HepG2 (cell line): ENCODE data around the gene UTP25. TPM values are rescaled to one million over a fixed set of nuclear protein-coding genes. Genes with fewer than 3 reads are reported as not detected.

Experiments
- ATAD3A ChIP-seq: sonication (generic); formaldehyde crosslinking; IDR thresholded peaks from 2 replicates; pipeline ENCODE4 v1.4.0; 2020; ENCODE audit warnings: missing genetic modification reagents
- CEBPG ChIP-seq: IDR thresholded peaks from 2 replicates; pipeline ENCODE4 v1.6.1; 2016
- CSRNP2 ChIP-seq: sonication (generic); formaldehyde crosslinking; conservative IDR thresholded peaks from 2 replicates; pipeline ENCODE4 v1.8.0; 2022; ENCODE audit warnings: low read depth, missing genetic modification reagents
- ETV5 ChIP-seq: IDR thresholded peaks from 2 replicates; pipeline ENCODE4 v1.6.1; 2018; ENCODE audit warnings: missing biosample characterization, missing genetic modification reagents, inconsistent platforms, borderline replicate concordance
- GTF3A ChIP-seq: sonication (generic); formaldehyde crosslinking; conservative IDR thresholded peaks from 2 replicates; pipeline ENCODE4 v1.4.0; 2020; ENCODE audit warnings: mild to moderate bottlenecking, missing genetic modification reagents
- HBP1 ChIP-seq: IDR thresholded peaks from 2 replicates; pipeline ENCODE4 v1.6.1; 2016; ENCODE audit warnings: low read depth, control low read depth
- HNF4G ChIP-seq, 2 experiments: sonication (generic) in 1 of 2; formaldehyde crosslinking in 1 of 2; IDR thresholded peaks; 2 replicates each; pipeline versions ENCODE4 v1.4.0 to v1.6.1; 2011 to 2020; ENCODE audit warnings: borderline replicate concordance in 2 of 2, low read depth in 2 of 2, mild to moderate bottlenecking in 2 of 2, low read length in 1 of 2, missing genetic modification reagents in 1 of 2, moderate library complexity in 1 of 2
- IRF2 ChIP-seq: IDR thresholded peaks from 2 replicates; pipeline ENCODE4 v1.6.1; 2018; ENCODE audit warnings: missing genetic modification reagents, missing compliant biosample characterization
- MBNL3 ChIP-seq: fragments of 250-450 bp; sonication (Bioruptor Pico); conservative IDR thresholded peaks from 2 replicates; pipeline ENCODE4 v1.8.0; 2022; ENCODE audit warnings: mild to moderate bottlenecking, inconsistent platforms
- MEIS2 ChIP-seq: sonication (generic); formaldehyde crosslinking; IDR thresholded peaks from 2 replicates; pipeline ENCODE4 v1.9.0; 2021; ENCODE audit warnings: mild to moderate bottlenecking, missing genetic modification reagents
- ONECUT2 ChIP-seq: sonication (generic); formaldehyde crosslinking; IDR thresholded peaks from 2 replicates; pipeline ENCODE4 v1.4.0; 2020; ENCODE audit warnings: missing genetic modification reagents
- POGZ ChIP-seq: sonication (generic); formaldehyde crosslinking; IDR thresholded peaks from 2 replicates; pipeline ENCODE4 v1.4.0; 2020; ENCODE audit warnings: mild to moderate bottlenecking, missing genetic modification reagents
- REL ChIP-seq: sonication (generic); formaldehyde crosslinking; conservative IDR thresholded peaks from 2 replicates; pipeline ENCODE4 v1.8.0; 2022; ENCODE audit warnings: mild to moderate bottlenecking, missing genetic modification reagents, moderate library complexity
- SALL1 ChIP-seq: sonication (generic); formaldehyde crosslinking; IDR thresholded peaks from 2 replicates; pipeline ENCODE4 v1.8.0; 2022; ENCODE audit warnings: mild to moderate bottlenecking, missing genetic modification reagents
- SIN3A ChIP-seq: IDR thresholded peaks from 2 replicates; pipeline ENCODE4 v1.6.1; 2011; ENCODE audit warnings: low read depth, mild to moderate bottlenecking, control low read depth, low read length, borderline replicate concordance
- SNAPC5 ChIP-seq: sonication (generic); formaldehyde crosslinking; IDR thresholded peaks from 2 replicates; pipeline ENCODE4 v1.8.1; 2023; ENCODE audit warnings: mild to moderate bottlenecking, missing genetic modification reagents, borderline replicate concordance
- TMF1 ChIP-seq: sonication (generic); formaldehyde crosslinking; IDR thresholded peaks from 2 replicates; pipeline ENCODE4 v1.8.1; 2022; ENCODE audit warnings: low read depth, missing genetic modification reagents
- ZBTB42 ChIP-seq: sonication (generic); formaldehyde crosslinking; IDR thresholded peaks from 2 replicates; pipeline ENCODE4 v1.5.0; 2020; ENCODE audit warnings: mild to moderate bottlenecking, missing genetic modification reagents
- ZFP62 ChIP-seq: sonication (generic); formaldehyde crosslinking; IDR thresholded peaks from 2 replicates; pipeline ENCODE4 v1.4.0; 2020; ENCODE audit warnings: missing genetic modification reagents
- ZFP90 ChIP-seq: sonication (generic); formaldehyde crosslinking; IDR thresholded peaks from 2 replicates; pipeline ENCODE4 v1.8.0; 2022; ENCODE audit warnings: missing genetic modification reagents, mild to moderate bottlenecking, inconsistent platforms, borderline replicate concordance
- ZNF510 ChIP-seq: sonication (generic); formaldehyde crosslinking; IDR thresholded peaks from 2 replicates; pipeline ENCODE4 v1.4.0; 2020; ENCODE audit warnings: low read depth, mild to moderate bottlenecking, missing genetic modification reagents
- ZNF713 ChIP-seq: sonication (generic); formaldehyde crosslinking; IDR thresholded peaks from 2 replicates; pipeline ENCODE4 v1.4.0; 2020; ENCODE audit warnings: mild to moderate bottlenecking, missing genetic modification reagents
- ZNF737 ChIP-seq: sonication (generic); formaldehyde crosslinking; IDR thresholded peaks from 2 replicates; pipeline ENCODE4 v1.5.0; 2020; ENCODE audit warnings: missing genetic modification reagents, mild to moderate bottlenecking, borderline replicate concordance
- ZNF772 ChIP-seq: sonication (generic); formaldehyde crosslinking; IDR thresholded peaks from 2 replicates; pipeline ENCODE4 v1.5.0; 2020; ENCODE audit warnings: mild to moderate bottlenecking, missing genetic modification reagents
- ZNF782 ChIP-seq: sonication (generic); formaldehyde crosslinking; IDR thresholded peaks from 2 replicates; pipeline ENCODE4 v1.4.0; 2020; ENCODE audit warnings: missing genetic modification reagents, mild to moderate bottlenecking, borderline replicate concordance
- polyA plus RNA-seq, 8 experiments: library from polyadenylated mRNA; depleted of rRNA in 3 of 8; stranded (reverse) in 7 of 8; unstranded in 1 of 8; fragments of >200 nt; fragmentation: Illumina TruSeq in 4 of 8; extraction: Trizol in 4 of 8; gene quantifications; 2 replicates each; pipeline versions ENCODE4 v1.2.1 to v1.2.3, GENCODE V29; 2011 to 2016; ENCODE audit warnings: low read depth in 4 of 8, missing spikeins in 1 of 8, mixed read lengths in 1 of 8; ENCODE audit not compliant: insufficient read depth in 1 of 8
- total RNA-seq, 5 experiments: library from RNA; depleted of rRNA; stranded (reverse); fragments of >200 nt; fragmentation: Illumina TruSeq; extraction: Trizol; gene quantifications; 2 replicates each; pipeline ENCODE4 v1.2.3, GENCODE V29; 2016; ENCODE audit warnings: low read depth in 1 of 5
- TF ChIP-seq, protein P1 (sequence below), 2 experiments: sonication (generic) in 1 of 2; formaldehyde crosslinking in 1 of 2; IDR thresholded peaks; 2 replicates each; pipeline versions ENCODE4 v1.4.0 to v1.6.1; 2018 to 2020; ENCODE audit warnings: missing genetic modification reagents in 2 of 2, borderline replicate concordance in 1 of 2, low read depth in 1 of 2, mild to moderate bottlenecking in 1 of 2, missing biosample characterization in 1 of 2
- TF ChIP-seq, protein P2 (sequence below): sonication (generic); formaldehyde crosslinking; IDR thresholded peaks from 2 replicates; pipeline ENCODE4 v1.5.0; 2020; ENCODE audit warnings: missing genetic modification reagents, mild to moderate bottlenecking, borderline replicate concordance

UTP25 gene
- total and polyA plus RNA-seq, 2 of the 13 experiments (the other 11 are each of a cell fraction or from before 2014, with no cell fraction given): 4.8 to 5.7 TPM

DNA sequence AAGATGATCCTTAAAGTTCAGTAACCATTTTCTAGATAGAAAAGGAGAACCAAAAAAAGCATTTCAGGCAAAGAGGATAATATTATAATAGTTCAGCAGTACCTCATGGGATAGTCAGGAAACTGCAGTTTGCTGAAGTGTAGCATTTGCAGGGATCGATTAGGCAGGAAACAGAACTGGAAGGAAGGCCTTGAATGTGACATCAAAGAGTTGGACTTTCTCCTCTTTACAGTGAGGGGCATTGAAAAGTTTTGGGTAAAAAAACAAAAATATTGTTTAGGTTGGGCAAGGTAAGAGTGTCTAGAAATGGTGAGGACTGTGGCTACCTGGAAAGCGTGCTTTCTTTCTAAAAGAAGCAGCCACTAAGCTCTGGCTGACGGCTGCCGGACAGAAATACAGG lies 13.9 kb upstream of the UTP25 start (continued):
- TF ChIP-seq SNAPC5 (no peak), CSRNP2 (CRISPR knock-in tag) (no peak), MEIS2 (no peak), MBNL3 (CRISPR knock-in tag) (no peak), ZBTB42 (CRISPR knock-in tag) (no peak), ZNF772 (0 out of 2 replicates have a peak, but pooled peaks have one; percentile 30), ZFP90 (no peak), ZNF737 (CRISPR knock-in tag) (no peak), REL (no peak), ZNF510 (CRISPR knock-in tag) (no peak), SIN3A (no peak), ZNF782 (CRISPR knock-in tag) (no peak), HNF4G (IDR thresholded peaks at IDR 0.05; ENCODE audit: borderline replicate concordance, low read depth, low read length) (0 out of 2 replicates have a peak, but pooled peaks have one; percentile 28), HNF4G (CRISPR knock-in tag; IDR thresholded peaks at IDR 0.05; ENCODE audit: borderline replicate concordance, low read depth) (no peak; the same call in 1 of the 2 replicates), ETV5 (peak; percentile 67; the same call in 1 of the 2 replicates), ATAD3A (CRISPR knock-in tag) (no peak), IRF2 (CRISPR knock-in tag) (no peak), CEBPG (CRISPR knock-in tag) (no peak), GTF3A (CRISPR knock-in tag) (no peak), POGZ (no peak), ZFP62 (CRISPR knock-in tag) (no peak), HBP1 (CRISPR knock-in tag) (no peak), ZNF713 (no peak), TMF1 (CRISPR knock-in tag) (no peak), ONECUT2 (peak; percentile 72), SALL1 (CRISPR knock-in tag) (peak; percentile 31; the same call in 1 of the 2 replicates)
- TF ChIP-seq, protein P1, sequence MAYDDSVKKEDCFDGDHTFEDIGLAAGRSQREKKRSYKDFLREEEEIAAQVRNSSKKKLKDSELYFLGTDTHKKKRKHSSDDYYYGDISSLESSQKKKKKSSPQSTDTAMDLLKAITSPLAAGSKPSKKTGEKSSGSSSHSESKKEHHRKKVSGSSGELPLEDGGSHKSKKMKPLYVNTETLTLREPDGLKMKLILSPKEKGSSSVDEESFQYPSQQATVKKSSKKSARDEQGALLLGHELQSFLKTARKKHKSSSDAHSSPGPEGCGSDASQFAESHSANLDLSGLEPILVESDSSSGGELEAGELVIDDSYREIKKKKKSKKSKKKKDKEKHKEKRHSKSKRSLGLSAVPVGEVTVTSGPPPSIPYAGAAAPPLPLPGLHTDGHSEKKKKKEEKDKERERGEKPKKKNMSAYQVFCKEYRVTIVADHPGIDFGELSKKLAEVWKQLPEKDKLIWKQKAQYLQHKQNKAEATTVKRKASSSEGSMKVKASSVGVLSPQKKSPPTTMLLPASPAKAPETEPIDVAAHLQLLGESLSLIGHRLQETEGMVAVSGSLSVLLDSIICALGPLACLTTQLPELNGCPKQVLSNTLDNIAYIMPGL (CRISPR knock-in tag; IDR thresholded peaks at IDR 0.05; ENCODE audit: borderline replicate concordance in 1 of 2, low read depth in 1 of 2): no peak
- TF ChIP-seq, protein P2, sequence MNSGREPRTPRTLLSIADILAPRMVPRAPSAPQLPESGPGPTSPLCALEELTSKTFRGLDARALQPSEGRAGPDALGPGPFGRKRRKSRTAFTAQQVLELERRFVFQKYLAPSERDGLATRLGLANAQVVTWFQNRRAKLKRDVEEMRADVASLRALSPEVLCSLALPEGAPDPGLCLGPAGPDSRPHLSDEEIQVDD (CRISPR knock-in tag): no peak
